BLaER1 (cell line): ENCODE measurements around the gene SGSM1.
"Not testable (repeated sequence)": the region's sequence is repeated elsewhere in the genome, so short reads cannot be mapped to it uniquely, and the experiment has no call there.

Experiments used
- H3K27ac ChIP-seq: shearing (Covaris generic); formaldehyde crosslinking; 2 replicates; pipeline ENCODE4 v1.8.1; 2022
- H3K27me3 ChIP-seq: shearing (Covaris generic); formaldehyde crosslinking; 2 replicates; pipeline ENCODE4 v1.8.1; 2022
- H3K36me3 ChIP-seq: shearing (Covaris generic); formaldehyde crosslinking; 2 replicates; pipeline ENCODE4 v1.8.1; 2022
- H3K4me1 ChIP-seq: shearing (Covaris generic); formaldehyde crosslinking; 2 replicates; pipeline ENCODE4 v1.8.1; 2022
- H3K4me2 ChIP-seq: shearing (Covaris generic); formaldehyde crosslinking; 2 replicates; pipeline ENCODE4 v1.8.1; 2022
- H3K4me3 ChIP-seq: shearing (Covaris generic); formaldehyde crosslinking; 2 replicates; pipeline ENCODE4 v1.8.1; 2022
- H3K9ac ChIP-seq: shearing (Covaris generic); formaldehyde crosslinking; 2 replicates; pipeline ENCODE4 v1.8.1; 2022
- H3K9me3 ChIP-seq: shearing (Covaris generic); formaldehyde crosslinking; 2 replicates; pipeline ENCODE4 v1.8.1; 2022
- H4K20me1 ChIP-seq: shearing (Covaris generic); formaldehyde crosslinking; 2 replicates; pipeline ENCODE4 v1.8.1; 2022
- Cebpa-rat ChIP-seq: shearing (Covaris generic); IDR thresholded peaks from 2 replicates; pipeline ENCODE4 v1.8.1; 2022

Gene SGSM1

GRCh38 chr22:24823787-24824186, 17.8 kb downstream of the SGSM1 start:
- Histone ChIP-seq H3K4me2 (no peak overlapping the region), H3K27ac (no peak overlapping the region), H4K20me1 (no peaks in the 10 kb centered on the region), H3K27me3 (no peaks in the 10 kb centered on the region), H3K9ac (no peak overlapping the region), H3K4me3 (no peak overlapping the region), H3K9me3 (no peaks in the 10 kb centered on the region), H3K36me3 (no peaks in the 10 kb centered on the region), H3K4me1 (no peaks in the 10 kb centered on the region)
- TF ChIP-seq Cebpa-rat, result no peak

- H3K4me2 ChIP-seq, result no peak overlapping the region
- H3K4me3 ChIP-seq, result no peak overlapping the region
- no peak overlapping the region for H3K27ac ChIP-seq
- TF ChIP-seq Cebpa-rat, result no peak
- H3K9me3 ChIP-seq, result no peaks in the 10 kb centered on the region
- no peaks in the 10 kb centered on the region for H3K36me3 ChIP-seq
- no peak overlapping the region for H3K9ac ChIP-seq
- H3K4me1 ChIP-seq, result no peaks in the 10 kb centered on the region
- no peaks in the 10 kb centered on the region for H3K27me3 ChIP-seq
- H4K20me1 ChIP-seq, result no peaks in the 10 kb centered on the region
These were observed 18.2 kb downstream of the SGSM1 start for GRCh38 chr22:24824250-24824649.

GRCh38 chr22:24824915-24825314, 18.9 kb downstream of the SGSM1 start:
- Histone ChIP-seq H3K9ac (no peak overlapping the region), H3K27ac (no peak overlapping the region), H3K27me3 (no peaks in the 10 kb centered on the region), H3K9me3 (no peaks in the 10 kb centered on the region), H3K4me2 (no peak overlapping the region), H3K36me3 (no peaks in the 10 kb centered on the region), H3K4me1 (no peaks in the 10 kb centered on the region), H4K20me1 (no peaks in the 10 kb centered on the region), H3K4me3 (no peak overlapping the region)
- TF ChIP-seq Cebpa-rat, result no peak

- no peak overlapping the region for H3K27ac ChIP-seq
- H3K4me1 ChIP-seq, result no peaks in the 10 kb centered on the region
- no peaks in the 10 kb centered on the region for H3K36me3 ChIP-seq
- TF ChIP-seq Cebpa-rat, result no peak
- H3K4me2 ChIP-seq, result no peak overlapping the region
- no peaks in the 10 kb centered on the region for H3K27me3 ChIP-seq
- no peaks in the 10 kb centered on the region for H3K9me3 ChIP-seq
- H3K4me3 ChIP-seq, result no peak overlapping the region
- no peak overlapping the region for H3K9ac ChIP-seq
- H4K20me1 ChIP-seq, result no peaks in the 10 kb centered on the region
These were observed 20.8 kb downstream of the SGSM1 start for GRCh38 chr22:24826710-24827285.

- Histone ChIP-seq H3K4me3 (no peak overlapping the region), H3K4me1 (no peaks in the 10 kb centered on the region), H3K9ac (no peak overlapping the region), H3K4me2 (no peak overlapping the region), H3K9me3 (no peaks in the 10 kb centered on the region), H3K27me3 (no peaks in the 10 kb centered on the region), H3K36me3 (no peaks in the 10 kb centered on the region), H3K27ac (no peak overlapping the region), H4K20me1 (no peaks in the 10 kb centered on the region)
- TF ChIP-seq Cebpa-rat, result no peak
These were observed 21.3 kb downstream of the SGSM1 start for GRCh38 chr22:24827296-24827695.

- H3K27ac ChIP-seq, result no peak overlapping the region
- no peaks in the 10 kb centered on the region for H3K36me3 ChIP-seq
- no peaks in the 10 kb centered on the region for H3K27me3 ChIP-seq
- H3K9me3 ChIP-seq, result no peaks in the 10 kb centered on the region
- no peaks in the 10 kb centered on the region for H3K4me1 ChIP-seq
- H4K20me1 ChIP-seq, result no peaks in the 10 kb centered on the region
- TF ChIP-seq Cebpa-rat, result no peak
- H3K4me2 ChIP-seq, result no peak overlapping the region
- H3K4me3 ChIP-seq, result no peak overlapping the region
- H3K9ac ChIP-seq, result no peak overlapping the region
These were observed 24.4 kb downstream of the SGSM1 start for GRCh38 chr22:24830205-24830979.

- no peaks in the 10 kb centered on the region for H3K9me3 ChIP-seq
- no peaks in the 10 kb centered on the region for H3K36me3 ChIP-seq
- no peaks in the 10 kb centered on the region for H3K27me3 ChIP-seq
- H4K20me1 ChIP-seq, result no peaks in the 10 kb centered on the region
- no peak overlapping the region for H3K4me3 ChIP-seq
- no peak for TF ChIP-seq Cebpa-rat
- H3K4me1 ChIP-seq, result no peaks in the 10 kb centered on the region
- no peak overlapping the region for H3K9ac ChIP-seq
- no peak overlapping the region for H3K27ac ChIP-seq
- H3K4me2 ChIP-seq, result no peak overlapping the region
These were observed 25.7 kb downstream of the SGSM1 start for GRCh38 chr22:24831687-24832086.

- no peaks in the 10 kb centered on the region for H3K27me3 ChIP-seq
- H3K9me3 ChIP-seq, result no peaks in the 10 kb centered on the region; the same call in 1 of the 2 replicates
- no peaks in the 10 kb centered on the region for H3K4me1 ChIP-seq
- no peaks in the 10 kb centered on the region for H4K20me1 ChIP-seq
- H3K27ac ChIP-seq, result no peak overlapping the region
- no peak overlapping the region for H3K4me2 ChIP-seq
- TF ChIP-seq Cebpa-rat, result no peak
- no peak overlapping the region for H3K4me3 ChIP-seq
- H3K9ac ChIP-seq, result no peak overlapping the region
- no peaks in the 10 kb centered on the region for H3K36me3 ChIP-seq
These were observed 28.0 kb downstream of the SGSM1 start for GRCh38 chr22:24833881-24834495.

GRCh38 chr22:24834845-24835570, 29.0 kb downstream of the SGSM1 start:
- Histone ChIP-seq H3K4me3 (no peak overlapping the region), H3K36me3 (no peaks in the 10 kb centered on the region), H3K9ac (no peak overlapping the region), H4K20me1 (no peaks in the 10 kb centered on the region), H3K27me3 (no peaks in the 10 kb centered on the region), H3K4me2 (no peak overlapping the region), H3K4me1 (no peaks in the 10 kb centered on the region), H3K27ac (no peak overlapping the region), H3K9me3 (no peaks in the 10 kb centered on the region; the same call in 1 of the 2 replicates)
- no peak for TF ChIP-seq Cebpa-rat

GRCh38 chr22:24836282-24836681, 30.3 kb downstream of the SGSM1 start:
- Histone ChIP-seq H3K9me3 (no peaks in the 10 kb centered on the region; the same call in 1 of the 2 replicates), H3K4me3 (no peak overlapping the region), H3K27ac (no peak overlapping the region), H3K27me3 (no peaks in the 10 kb centered on the region), H3K36me3 (no peaks in the 10 kb centered on the region), H3K4me1 (no peaks in the 10 kb centered on the region), H3K4me2 (no peak overlapping the region), H4K20me1 (no peaks in the 10 kb centered on the region), H3K9ac (no peak overlapping the region)
- TF ChIP-seq Cebpa-rat, result no peak

GRCh38 chr22:24837517-24837916, 31.5 kb downstream of the SGSM1 start:
- not testable (repeated sequence) for H4K20me1 ChIP-seq, H3K27ac ChIP-seq, H3K4me1 ChIP-seq, H3K4me3 ChIP-seq, H3K27me3 ChIP-seq, H3K36me3 ChIP-seq, H3K4me2 ChIP-seq, H3K9ac ChIP-seq, H3K9me3 ChIP-seq
